Measurements from ENCODE around the gene SLC27A5.

DNA sequence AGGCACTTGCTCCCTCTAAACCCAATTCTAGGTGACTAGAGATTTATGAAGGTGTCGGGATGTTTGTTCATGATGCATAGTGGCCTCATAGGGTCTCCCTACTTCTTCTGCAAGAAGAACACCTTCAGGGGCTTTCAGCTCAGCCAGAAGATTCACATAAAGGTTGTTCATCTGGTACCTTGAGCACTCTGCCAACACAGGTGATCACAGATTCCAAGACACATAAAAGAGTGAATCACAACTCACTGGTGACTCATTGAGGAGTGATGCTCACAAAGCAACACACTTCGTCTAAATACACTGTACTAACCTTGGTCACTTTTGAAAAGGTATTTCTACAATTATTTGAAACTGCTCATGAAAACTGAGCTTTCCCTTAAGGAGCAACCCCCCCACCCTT is 51.8 kb downstream of the SLC27A5 start:
- TF ChIP-seq, protein P1, sequence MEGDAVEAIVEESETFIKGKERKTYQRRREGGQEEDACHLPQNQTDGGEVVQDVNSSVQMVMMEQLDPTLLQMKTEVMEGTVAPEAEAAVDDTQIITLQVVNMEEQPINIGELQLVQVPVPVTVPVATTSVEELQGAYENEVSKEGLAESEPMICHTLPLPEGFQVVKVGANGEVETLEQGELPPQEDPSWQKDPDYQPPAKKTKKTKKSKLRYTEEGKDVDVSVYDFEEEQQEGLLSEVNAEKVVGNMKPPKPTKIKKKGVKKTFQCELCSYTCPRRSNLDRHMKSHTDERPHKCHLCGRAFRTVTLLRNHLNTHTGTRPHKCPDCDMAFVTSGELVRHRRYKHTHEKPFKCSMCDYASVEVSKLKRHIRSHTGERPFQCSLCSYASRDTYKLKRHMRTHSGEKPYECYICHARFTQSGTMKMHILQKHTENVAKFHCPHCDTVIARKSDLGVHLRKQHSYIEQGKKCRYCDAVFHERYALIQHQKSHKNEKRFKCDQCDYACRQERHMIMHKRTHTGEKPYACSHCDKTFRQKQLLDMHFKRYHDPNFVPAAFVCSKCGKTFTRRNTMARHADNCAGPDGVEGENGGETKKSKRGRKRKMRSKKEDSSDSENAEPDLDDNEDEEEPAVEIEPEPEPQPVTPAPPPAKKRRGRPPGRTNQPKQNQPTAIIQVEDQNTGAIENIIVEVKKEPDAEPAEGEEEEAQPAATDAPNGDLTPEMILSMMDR (IDR thresholded peaks at IDR 0.05) = no peak
- no peak for TF ChIP-seq POLR2A (IDR thresholded peaks at IDR 0.05)

Measured in heart left ventricle (tissue), 13 donors.